ENCODE data around the gene TREML4. TPM values are rescaled to one million over a fixed set of nuclear protein-coding genes. Genes with fewer than 3 reads are reported as not detected.

Gene TREML4
- total RNA-seq, 1 donor from 2014 or later: not detected

DNA sequence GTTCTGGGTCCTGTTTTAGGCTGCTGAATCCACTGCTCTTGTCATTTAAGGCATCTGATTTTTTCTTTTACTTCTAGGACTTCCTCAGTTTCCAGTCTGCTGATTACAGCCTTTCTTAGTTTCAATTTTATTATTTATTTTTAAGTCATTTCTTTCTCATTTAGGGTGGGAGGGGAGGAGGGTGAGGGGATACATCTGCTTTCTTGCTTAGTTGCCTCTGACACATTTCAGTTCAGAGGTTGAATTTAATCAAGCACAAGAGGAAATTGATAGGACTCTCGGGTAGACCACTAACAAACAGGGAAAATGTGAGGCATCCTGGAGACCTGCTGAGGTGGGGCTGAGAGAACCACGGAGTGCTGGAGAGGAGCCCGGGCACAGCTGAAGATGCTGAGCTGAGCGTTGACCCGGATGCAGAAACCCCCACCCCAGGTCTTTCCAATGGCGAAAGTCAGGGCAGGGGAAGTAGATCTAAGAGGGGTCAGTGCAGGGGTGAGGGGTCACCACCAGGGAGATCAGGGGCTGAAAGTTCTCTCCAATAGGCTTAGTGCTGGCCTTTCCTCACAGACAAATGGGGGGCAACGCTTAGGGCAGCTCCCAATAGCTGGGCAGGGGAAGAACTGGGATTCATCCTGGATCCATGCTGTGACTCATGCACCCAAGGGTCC, 19.6 kb upstream of the TREML4 start:
- no peaks in the 10 kb centered on the region for H3K4me1 ChIP-seq (ENCODE audit: insufficient read depth, low read length)
- no peak overlapping the region for H3K9ac ChIP-seq (ENCODE audit: low read length)
- H3K36me3 Mint-ChIP-seq (ENCODE audit: low read depth, unreplicated experiment): peaks cover 2% of the 10 kb centered on the region
- peaks cover 12% of the 10 kb centered on the region for H3K27me3 Mint-ChIP-seq (ENCODE audit: low read depth, unreplicated experiment)
- DNase-seq (ENCODE audit: low read depth) (no peak), FAIRE-seq (no peak)
- no peak overlapping the region for H3K4me3 ChIP-seq (ENCODE audit: insufficient read depth, low read depth, low read length)
- no peak for TF ChIP-seq EZH2 (IDR thresholded peaks at IDR 0.05; ENCODE audit: insufficient read depth, low read length)
- TF ChIP-seq CTCF (IDR thresholded peaks at IDR 0.05; ENCODE audit: insufficient read depth, low read depth, low read length): no peak
- no peak overlapping the region for H3K4me2 ChIP-seq (ENCODE audit: low read length)
- H4K20me1 ChIP-seq (ENCODE audit: insufficient read depth, low read length): no peaks in the 10 kb centered on the region
- H3K79me2 ChIP-seq (ENCODE audit: insufficient read depth, low read length): no peaks in the 10 kb centered on the region
- H3K27ac ChIP-seq (ENCODE audit: low read depth, low read length): no peak overlapping the region
- H3K4me3 Mint-ChIP-seq (ENCODE audit: unreplicated experiment): no peak overlapping the region
- no peak overlapping the region for H3K27ac Mint-ChIP-seq (ENCODE audit: unreplicated experiment)
- no peaks in the 10 kb centered on the region for H3K9me3 ChIP-seq (ENCODE audit: insufficient read depth, low read depth, low read length)
- H2AFZ ChIP-seq (ENCODE audit: low read depth, low read length): no peak overlapping the region
- no peaks in the 10 kb centered on the region for H3K4me1 Mint-ChIP-seq (ENCODE audit: low read depth, unreplicated experiment)
- peaks cover 10% of the 10 kb centered on the region for H3K9me3 Mint-ChIP-seq (ENCODE audit: unreplicated experiment)
- H3K27me3 ChIP-seq (ENCODE audit: insufficient read depth, low read length): no peaks in the 10 kb centered on the region
- H3K36me3 ChIP-seq (ENCODE audit: insufficient read depth, low read length): no peaks in the 10 kb centered on the region

DNA sequence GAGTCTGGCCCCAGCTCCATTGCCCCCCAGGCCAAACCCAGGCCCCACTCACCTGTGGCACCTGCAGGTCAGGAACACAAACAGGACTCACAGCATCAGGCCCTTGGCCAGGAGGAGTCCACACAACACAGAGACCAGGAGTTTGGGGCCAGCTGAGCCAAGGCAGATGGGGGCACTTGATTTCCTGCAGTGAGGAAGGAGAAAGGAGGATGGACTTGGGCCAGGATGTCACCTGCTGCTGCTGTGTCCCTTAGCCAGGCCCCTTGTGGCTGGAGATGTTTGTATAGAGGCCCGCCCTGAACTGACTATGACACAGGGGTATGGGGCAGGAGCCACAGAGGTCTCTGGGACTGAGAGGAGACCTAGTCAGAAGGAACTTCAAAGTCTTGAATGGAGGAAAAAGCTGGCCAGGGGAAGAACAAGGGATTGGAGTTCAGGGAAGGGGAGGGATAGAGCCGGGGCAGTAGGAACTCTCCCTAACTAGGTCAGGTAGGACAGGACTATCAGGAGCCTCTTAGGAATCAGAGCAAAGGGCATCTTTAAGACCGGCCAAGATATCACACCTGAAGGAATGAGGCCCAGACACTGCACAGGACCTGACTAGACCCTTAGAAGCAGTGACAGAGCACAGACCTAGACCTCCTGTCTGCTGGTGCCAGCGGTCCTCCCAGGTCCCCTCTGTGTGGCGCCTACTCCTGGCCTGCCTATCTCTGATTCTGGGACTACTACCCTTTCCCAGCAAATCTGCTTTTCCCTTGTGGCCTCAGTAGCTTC, 18.4 kb upstream of the TREML4 start:
- Histone ChIP-seq H4K20me1 (ENCODE audit: insufficient read depth, low read length) (no peaks in the 10 kb centered on the region), H3K4me2 (ENCODE audit: low read length) (no peak overlapping the region), H3K4me3 (ENCODE audit: insufficient read depth, low read depth, low read length) (no peak overlapping the region), H3K9ac (ENCODE audit: low read length) (no peak overlapping the region), H3K4me1 (ENCODE audit: insufficient read depth, low read length) (no peaks in the 10 kb centered on the region), H3K9me3 (ENCODE audit: insufficient read depth, low read depth, low read length) (peaks cover 1% of the 10 kb centered on the region), H3K27ac (ENCODE audit: low read depth, low read length) (no peak overlapping the region), H2AFZ (ENCODE audit: low read depth, low read length) (no peak overlapping the region), H3K27me3 (ENCODE audit: insufficient read depth, low read length) (no peaks in the 10 kb centered on the region), H3K79me2 (ENCODE audit: insufficient read depth, low read length) (no peaks in the 10 kb centered on the region), H3K36me3 (ENCODE audit: insufficient read depth, low read length) (no peaks in the 10 kb centered on the region)
- Mint-ChIP-seq H3K9me3 (ENCODE audit: unreplicated experiment) (peaks cover 16% of the 10 kb centered on the region), H3K27ac (ENCODE audit: unreplicated experiment) (no peak overlapping the region), H3K27me3 (ENCODE audit: low read depth, unreplicated experiment) (peaks cover 14% of the 10 kb centered on the region), H3K4me3 (ENCODE audit: unreplicated experiment) (no peak overlapping the region), H3K36me3 (ENCODE audit: low read depth, unreplicated experiment) (peaks cover 2% of the 10 kb centered on the region), H3K4me1 (ENCODE audit: low read depth, unreplicated experiment) (no peaks in the 10 kb centered on the region)
- no peak for DNase-seq (ENCODE audit: low read depth)
- TF ChIP-seq EZH2 (IDR thresholded peaks at IDR 0.05; ENCODE audit: insufficient read depth, low read length): no peak
- no peak for TF ChIP-seq CTCF (IDR thresholded peaks at IDR 0.05; ENCODE audit: insufficient read depth, low read depth, low read length)
- no peak for FAIRE-seq
